ENCODE data around the gene LTA. TPM values are rescaled to one million over a fixed set of nuclear protein-coding genes. Genes with fewer than 3 reads are reported as not detected.

LTA gene
- polyA plus RNA-seq, 3 donors = 0.13 to 0.15 (median 0.14) TPM

DNA sequence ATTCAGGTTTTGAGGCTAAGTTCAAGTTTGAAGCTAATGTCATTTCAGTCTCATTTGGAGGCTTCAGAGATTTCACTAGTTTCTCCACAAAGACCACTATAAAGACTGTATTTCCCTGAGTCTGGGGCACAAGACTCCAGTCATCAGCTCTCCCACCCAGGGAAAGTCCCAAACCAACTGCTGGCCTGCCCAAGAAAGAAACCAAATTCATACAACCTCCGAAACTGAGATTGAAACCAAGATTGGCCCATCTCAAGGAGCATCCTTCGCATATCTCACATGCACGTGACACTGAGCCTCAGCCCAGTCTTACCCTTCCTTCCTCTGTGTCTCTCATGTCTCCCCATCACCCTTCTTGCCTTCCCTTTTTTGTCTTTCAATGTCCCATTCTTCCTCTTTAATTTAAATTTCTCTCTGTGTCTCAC lies 3.5 kb upstream of the LTA start:
- DNase-seq (ENCODE audit: low read depth in 3 of 3, low spot score in 2 of 3) = no peak

DNA sequence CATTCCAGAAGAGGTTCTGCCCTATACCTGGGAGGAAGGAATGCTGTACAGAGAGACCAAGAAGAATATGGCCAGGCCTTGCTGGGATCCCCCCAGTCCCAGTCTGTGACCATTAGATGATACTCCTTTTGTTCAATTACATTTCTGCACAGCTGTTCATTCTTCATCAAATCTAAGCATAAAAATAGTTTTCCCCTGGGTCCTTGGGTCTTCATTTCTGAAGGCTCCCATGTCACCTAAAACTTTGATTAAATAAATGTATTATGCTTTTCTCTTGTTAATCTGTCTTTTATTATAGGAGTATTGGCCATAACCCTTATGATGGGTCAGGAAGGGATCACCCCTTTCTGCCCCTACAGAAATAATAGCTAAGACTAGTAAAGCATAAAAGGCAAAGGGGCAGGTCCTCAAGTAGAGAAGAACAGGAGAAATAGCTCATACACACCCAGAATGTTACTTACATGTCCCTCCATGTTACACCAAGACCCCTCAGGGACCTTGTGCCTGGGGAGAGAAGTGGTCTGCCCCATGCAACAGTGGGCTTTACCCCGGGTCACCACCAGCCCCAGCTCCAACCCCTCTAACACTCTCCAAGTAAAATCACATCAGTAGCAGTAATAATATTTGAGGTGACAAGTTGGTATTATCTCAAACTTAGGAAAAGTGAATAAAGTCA lies 2.1 kb upstream of the LTA start:
- no peak for DNase-seq (ENCODE audit: low read depth in 3 of 3, low spot score in 2 of 3)

DNA sequence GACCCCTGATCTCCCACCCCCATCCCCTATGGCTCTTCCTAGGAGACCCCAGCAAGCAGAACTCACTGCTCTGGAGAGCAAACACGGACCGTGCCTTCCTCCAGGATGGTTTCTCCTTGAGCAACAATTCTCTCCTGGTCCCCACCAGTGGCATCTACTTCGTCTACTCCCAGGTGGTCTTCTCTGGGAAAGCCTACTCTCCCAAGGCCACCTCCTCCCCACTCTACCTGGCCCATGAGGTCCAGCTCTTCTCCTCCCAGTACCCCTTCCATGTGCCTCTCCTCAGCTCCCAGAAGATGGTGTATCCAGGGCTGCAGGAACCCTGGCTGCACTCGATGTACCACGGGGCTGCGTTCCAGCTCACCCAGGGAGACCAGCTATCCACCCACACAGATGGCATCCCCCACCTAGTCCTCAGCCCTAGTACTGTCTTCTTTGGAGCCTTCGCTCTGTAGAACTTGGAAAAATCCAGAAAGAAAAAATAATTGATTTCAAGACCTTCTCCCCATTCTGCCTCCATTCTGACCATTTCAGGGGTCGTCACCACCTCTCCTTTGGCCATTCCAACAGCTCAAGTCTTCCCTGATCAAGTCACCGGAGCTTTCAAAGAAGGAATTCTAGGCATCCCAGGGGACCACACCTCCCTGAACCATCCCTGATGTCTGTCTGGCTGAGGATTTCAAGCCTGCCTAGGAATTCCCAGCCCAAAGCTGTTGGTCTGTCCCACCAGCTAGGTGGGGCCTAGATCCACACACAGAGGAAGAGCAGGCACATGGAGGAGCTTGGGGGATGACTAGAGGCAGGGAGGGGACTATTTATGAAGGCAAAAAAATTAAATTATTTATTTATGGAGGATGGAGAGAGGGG lies 1.4 kb downstream of the LTA start:
- DNase-seq (ENCODE audit: low read depth in 3 of 3, low spot score in 2 of 3) = no peak

DNA sequence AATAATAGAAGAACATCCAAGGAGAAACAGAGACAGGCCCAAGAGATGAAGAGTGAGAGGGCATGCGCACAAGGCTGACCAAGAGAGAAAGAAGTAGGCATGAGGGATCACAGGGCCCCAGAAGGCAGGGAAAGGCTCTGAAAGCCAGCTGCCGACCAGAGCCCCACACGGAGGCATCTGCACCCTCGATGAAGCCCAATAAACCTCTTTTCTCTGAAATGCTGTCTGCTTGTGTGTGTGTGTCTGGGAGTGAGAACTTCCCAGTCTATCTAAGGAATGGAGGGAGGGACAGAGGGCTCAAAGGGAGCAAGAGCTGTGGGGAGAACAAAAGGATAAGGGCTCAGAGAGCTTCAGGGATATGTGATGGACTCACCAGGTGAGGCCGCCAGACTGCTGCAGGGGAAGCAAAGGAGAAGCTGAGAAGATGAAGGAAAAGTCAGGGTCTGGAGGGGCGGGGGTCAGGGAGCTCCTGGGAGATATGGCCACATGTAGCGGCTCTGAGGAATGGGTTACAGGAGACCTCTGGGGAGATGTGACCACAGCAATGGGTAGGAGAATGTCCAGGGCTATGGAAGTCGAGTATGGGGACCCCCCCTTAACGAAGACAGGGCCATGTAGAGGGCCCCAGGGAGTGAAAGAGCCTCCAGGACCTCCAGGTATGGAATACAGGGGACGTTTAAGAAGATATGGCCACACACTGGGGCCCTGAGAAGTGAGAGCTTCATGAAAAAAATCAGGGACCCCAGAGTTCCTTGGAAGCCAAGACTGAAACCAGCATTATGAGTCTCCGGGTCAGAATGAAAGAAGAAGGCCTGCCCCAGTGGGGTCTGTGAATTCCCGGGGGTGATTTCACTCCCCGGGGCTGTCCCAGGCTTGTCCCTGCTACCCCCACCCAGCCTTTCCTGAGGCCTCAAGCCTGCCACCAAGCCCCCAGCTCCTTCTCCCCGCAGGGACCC lies 2.3 kb downstream of the LTA start:
- DNase-seq (ENCODE audit: low read depth in 3 of 3, low spot score in 2 of 3) = no peak

DNA sequence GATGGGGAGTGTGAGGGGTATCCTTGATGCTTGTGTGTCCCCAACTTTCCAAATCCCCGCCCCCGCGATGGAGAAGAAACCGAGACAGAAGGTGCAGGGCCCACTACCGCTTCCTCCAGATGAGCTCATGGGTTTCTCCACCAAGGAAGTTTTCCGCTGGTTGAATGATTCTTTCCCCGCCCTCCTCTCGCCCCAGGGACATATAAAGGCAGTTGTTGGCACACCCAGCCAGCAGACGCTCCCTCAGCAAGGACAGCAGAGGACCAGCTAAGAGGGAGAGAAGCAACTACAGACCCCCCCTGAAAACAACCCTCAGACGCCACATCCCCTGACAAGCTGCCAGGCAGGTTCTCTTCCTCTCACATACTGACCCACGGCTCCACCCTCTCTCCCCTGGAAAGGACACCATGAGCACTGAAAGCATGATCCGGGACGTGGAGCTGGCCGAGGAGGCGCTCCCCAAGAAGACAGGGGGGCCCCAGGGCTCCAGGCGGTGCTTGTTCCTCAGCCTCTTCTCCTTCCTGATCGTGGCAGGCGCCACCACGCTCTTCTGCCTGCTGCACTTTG lies 3.3 kb downstream of the LTA start, which contains the start of gene TNF:
Gene TNF (plus strand): TSS at position 231 of the 567 bp plus-strand sequence. CDS start 177 bp downstream, at position 408.
- no peak for DNase-seq (ENCODE audit: low read depth in 3 of 3, low spot score in 2 of 3)

DNA sequence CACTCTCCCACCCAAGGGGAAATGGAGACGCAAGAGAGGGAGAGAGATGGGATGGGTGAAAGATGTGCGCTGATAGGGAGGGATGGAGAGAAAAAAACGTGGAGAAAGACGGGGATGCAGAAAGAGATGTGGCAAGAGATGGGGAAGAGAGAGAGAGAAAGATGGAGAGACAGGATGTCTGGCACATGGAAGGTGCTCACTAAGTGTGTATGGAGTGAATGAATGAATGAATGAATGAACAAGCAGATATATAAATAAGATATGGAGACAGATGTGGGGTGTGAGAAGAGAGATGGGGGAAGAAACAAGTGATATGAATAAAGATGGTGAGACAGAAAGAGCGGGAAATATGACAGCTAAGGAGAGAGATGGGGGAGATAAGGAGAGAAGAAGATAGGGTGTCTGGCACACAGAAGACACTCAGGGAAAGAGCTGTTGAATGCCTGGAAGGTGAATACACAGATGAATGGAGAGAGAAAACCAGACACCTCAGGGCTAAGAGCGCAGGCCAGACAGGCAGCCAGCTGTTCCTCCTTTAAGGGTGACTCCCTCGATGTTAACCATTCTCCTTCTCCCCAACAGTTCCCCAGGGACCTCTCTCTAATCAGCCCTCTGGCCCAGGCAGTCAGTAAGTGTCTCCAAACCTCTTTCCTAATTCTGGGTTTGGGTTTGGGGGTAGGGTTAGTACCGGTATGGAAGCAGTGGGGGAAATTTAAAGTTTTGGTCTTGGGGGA lies 4.0 kb downstream of the LTA start:
- no peak for DNase-seq (ENCODE audit: low read depth in 3 of 3, low spot score in 2 of 3)

DNA sequence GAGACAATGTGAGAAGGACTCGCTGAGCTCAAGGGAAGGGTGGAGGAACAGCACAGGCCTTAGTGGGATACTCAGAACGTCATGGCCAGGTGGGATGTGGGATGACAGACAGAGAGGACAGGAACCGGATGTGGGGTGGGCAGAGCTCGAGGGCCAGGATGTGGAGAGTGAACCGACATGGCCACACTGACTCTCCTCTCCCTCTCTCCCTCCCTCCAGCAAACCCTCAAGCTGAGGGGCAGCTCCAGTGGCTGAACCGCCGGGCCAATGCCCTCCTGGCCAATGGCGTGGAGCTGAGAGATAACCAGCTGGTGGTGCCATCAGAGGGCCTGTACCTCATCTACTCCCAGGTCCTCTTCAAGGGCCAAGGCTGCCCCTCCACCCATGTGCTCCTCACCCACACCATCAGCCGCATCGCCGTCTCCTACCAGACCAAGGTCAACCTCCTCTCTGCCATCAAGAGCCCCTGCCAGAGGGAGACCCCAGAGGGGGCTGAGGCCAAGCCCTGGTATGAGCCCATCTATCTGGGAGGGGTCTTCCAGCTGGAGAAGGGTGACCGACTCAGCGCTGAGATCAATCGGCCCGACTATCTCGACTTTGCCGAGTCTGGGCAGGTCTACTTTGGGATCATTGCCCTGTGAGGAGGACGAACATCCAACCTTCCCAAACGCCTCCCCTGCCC lies 4.9 kb downstream of the LTA start:
- DNase-seq (ENCODE audit: low read depth in 3 of 3, low spot score in 2 of 3) = no peak

DNA sequence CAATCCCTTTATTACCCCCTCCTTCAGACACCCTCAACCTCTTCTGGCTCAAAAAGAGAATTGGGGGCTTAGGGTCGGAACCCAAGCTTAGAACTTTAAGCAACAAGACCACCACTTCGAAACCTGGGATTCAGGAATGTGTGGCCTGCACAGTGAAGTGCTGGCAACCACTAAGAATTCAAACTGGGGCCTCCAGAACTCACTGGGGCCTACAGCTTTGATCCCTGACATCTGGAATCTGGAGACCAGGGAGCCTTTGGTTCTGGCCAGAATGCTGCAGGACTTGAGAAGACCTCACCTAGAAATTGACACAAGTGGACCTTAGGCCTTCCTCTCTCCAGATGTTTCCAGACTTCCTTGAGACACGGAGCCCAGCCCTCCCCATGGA lies 5.5 kb downstream of the LTA start:
- DNase-seq (ENCODE audit: low read depth in 3 of 3, low spot score in 2 of 3) = no peak

DNA sequence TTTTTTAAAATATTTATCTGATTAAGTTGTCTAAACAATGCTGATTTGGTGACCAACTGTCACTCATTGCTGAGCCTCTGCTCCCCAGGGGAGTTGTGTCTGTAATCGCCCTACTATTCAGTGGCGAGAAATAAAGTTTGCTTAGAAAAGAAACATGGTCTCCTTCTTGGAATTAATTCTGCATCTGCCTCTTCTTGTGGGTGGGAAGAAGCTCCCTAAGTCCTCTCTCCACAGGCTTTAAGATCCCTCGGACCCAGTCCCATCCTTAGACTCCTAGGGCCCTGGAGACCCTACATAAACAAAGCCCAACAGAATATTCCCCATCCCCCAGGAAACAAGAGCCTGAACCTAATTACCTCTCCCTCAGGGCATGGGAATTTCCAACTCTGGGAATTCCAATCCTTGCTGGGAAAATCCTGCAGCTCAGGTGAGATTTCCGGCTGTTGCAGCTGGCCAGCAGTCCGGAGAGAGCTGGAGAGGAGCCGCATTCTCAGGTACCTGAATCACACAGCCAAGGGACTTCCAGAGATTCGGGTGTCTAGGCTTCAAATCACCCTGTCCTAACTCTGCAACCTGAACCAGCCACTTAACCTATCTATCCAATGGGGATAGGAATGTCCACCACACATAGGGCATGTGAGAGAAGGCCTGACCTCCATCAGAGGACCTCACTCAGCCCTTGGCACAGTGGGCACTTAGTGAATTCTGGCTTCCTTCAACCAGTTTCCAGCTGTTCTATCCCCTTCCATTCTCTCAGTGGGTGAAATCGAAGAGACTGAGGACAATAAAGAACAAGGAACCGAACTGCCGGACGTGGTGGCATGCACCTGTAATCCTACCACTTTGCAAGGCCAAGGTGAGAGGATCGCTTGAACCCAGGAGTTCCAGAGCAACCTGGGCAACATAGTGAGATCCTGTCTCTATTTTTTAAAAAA lies 6.4 kb downstream of the LTA start:
- no peak for DNase-seq (ENCODE audit: low read depth in 3 of 3, low spot score in 2 of 3)

DNA sequence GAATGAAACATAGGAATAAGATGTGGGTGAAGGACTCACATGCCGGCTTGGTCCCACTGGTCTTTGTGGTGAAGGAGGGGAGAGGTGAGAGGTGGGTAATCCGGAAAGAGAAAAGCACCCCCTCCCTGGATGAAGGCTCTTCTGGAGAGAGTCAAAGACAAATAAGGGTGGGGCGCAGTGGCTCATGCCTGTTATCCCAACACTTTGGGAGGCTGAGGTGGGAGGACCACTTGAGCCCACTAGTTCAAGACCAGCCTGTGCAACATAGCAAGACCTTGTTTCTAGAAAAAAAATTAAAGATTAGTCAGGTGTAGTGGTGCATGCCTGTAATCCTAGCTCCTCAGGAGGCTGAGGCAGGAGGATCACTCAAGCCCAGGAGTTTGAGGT lies 7.0 kb downstream of the LTA start:
- DNase-seq (ENCODE audit: low read depth in 3 of 3, low spot score in 2 of 3) = no peak

DNA sequence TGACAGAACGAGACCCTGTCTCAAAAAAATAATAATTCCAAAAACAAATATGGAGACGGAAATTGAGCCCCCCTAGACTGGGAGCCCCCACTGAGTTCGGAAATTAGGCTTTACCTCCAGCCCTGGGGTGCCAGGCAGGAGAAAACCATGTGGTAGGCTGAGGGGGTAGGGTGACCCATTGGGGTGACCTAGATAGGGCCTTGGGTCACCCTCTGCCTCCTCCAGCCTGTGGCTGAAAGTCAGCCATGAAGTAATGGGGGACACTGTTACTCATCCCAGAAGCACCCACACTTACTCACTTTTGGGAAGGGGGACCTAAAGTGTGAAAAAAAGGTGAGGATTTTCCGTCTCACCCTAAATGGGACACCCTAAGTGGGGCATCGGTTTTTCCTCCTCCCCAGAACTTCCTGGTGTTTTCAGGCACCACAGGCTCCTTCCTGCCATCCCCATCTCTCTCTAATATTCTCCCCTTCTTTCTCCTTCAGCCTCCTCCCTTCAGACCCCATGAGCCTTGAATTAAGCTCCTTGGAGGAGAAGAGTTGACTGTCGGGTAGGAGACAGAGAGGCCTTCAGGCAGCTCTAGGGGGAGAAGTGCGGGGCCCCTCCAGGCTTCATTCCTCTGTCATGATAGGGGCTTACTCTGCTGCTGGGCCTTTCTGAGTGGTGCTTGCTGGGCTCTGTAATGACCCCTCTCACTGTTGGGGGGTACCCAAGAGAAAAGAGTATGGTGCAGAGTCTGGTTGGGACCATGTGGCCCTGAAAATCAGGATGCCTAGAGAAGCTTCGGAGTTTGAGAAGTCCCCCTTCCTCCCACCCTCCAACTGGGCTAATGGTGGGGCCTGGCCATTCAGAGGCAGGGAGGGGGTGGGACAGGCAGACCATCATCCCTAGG lies 7.7 kb downstream of the LTA start:
- no peak for DNase-seq (ENCODE audit: low read depth in 3 of 3, low spot score in 2 of 3)

DNA sequence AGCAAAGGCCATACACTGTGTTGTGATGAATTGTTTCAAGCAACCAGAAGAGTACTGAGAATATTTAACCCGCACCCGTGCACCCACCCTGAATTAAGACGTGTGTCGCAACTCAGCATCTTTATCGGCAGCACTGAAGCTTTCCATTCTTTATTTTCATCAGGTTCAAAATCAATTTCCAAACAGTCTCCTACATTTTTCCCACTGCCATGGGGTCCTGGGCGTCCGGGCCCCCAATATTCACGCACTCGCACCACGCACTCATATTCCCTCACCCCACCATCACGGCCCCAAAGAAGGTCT lies 8.3 kb downstream of the LTA start:
- DNase-seq (ENCODE audit: low read depth in 3 of 3, low spot score in 2 of 3) = no peak

DNA sequence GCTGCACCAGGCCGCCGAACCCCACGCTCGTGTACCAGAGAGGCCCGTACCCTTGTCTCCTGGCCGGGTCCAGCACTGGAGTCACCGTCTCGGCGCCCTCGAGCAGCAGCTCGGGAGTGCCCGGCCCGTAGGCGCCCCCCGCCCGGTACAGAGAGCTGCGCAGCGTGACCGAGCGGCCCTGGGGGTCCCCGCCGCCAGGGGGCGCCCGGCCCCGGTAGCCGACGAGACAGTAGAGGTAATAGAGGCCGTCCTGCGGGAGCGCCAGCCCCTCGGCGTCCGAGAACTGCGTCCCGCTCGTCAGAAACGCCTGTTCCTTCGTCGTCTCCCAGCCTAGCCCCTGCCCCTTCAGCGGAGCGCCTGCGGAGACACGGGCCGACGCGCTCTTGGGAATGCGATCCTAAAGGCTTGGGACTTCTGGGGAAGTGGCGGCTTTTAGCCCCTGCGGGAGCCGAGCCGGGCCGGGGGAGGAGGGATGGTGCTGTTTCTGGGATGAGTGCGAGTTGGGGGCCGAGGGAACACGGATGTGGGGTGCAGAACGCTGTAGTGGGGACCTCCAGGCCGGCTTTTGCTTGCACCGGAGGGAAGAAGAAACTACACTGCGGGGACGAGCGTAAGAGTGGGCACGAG lies 8.8 kb downstream of the LTA start:
- peak; percentile 60 to 77 (median 66) for DNase-seq (ENCODE audit: low read depth in 3 of 3, low spot score in 2 of 3)

DNA sequence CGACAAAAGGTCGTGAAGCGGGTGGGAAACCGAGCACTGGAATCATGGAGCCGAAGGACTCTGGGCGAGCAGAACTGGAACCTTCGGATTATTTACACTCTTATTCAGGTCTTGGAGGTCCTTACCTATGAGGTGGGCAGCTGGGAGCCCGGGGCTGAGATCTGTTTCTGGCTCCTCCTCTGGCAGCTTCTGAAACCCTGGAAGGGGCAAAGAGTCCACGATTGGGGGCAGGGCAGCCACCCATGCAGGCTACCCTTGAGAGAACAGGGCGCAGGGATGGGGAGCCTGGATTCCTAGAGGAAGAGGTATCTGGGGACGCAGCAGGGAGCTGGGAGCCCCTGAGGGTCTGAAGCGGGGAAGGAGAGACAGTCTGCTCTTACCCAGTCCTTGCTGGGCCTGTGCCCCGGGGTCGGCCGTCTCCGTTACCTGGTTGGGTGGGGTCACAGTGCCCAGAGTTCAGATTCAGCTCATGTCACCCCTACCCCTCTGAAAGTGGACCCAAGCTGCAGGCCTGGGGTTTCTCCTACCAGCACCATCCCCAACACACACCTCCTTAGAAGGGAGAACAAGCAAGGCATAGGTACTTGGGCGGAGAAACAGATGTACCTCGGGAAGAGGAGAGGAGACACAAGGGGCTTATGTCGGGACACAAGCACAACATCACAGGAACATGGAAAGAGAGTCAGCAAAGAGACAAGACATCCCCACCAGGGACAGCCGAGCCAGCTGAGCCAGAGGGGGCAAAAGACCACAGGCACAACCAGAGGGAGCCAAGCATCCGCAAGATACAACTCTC lies 9.5 kb downstream of the LTA start:
- no peak for DNase-seq (ENCODE audit: low read depth in 3 of 3, low spot score in 2 of 3)

DNA sequence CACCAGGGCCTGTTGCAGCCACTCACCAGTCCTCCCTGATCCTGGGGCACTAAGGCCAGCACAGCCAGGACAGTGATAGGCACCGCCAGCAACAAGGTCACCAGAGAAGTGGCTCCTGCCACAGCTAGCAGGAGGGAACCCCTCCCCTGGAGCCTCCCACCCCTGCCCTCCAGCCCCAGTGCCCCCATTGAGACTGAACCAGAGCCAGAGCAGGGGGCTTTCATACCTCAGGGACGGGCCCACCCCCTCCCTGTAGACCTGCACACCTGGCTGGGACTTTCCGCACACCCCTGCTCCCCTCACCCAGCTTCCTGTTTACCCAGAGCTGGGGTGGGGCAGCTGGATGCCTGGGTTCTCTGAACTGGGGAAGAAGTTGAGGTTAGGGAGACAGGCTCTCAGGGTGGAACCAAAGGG lies 10.1 kb downstream of the LTA start, which contains the start of gene LTB:
Gene LTB (minus strand): TSS at position 195 of the 414 bp plus-strand sequence. CDS start 7 bp downstream, at position 188.
- no peak for DNase-seq (ENCODE audit: low read depth in 3 of 3, low spot score in 2 of 3)

DNA sequence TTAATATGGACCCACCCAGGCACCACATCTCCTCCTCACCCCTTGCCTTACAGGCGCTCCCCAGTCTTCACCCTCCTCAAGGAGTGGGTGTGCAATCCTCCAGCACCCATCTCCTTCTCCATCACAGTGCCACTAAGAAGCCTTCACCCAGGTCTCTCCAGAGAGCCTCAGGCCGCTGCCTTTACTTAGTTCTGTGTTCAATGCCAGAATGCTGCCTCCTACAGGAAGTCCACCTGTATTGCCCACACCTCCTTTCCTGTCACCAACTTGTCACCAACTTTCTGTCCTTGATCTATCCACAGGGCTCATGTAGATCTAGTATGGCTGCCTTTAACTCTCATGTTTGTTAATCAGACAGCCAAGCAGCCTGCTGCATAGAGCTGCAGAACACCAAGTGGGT lies 13.4 kb downstream of the LTA start:
- DNase-seq (ENCODE audit: low read depth in 3 of 3, low spot score in 2 of 3) = no peak

Data from right renal cortex interstitium (tissue), 3 donors.